ENCODE data around the gene RIMOC1. TPM values are rescaled to one million over a fixed set of nuclear protein-coding genes. Genes with fewer than 3 reads are reported as not detected.

RIMOC1 gene
- total RNA-seq, result 17.4 and 26.6 TPM in 2 replicates

GRCh38 chr5:41903892-41904799 is at the start of gene RIMOC1:
Gene RIMOC1 (plus strand): TSS chr5:41904344. CDS start chr5:41904368, 24 bp downstream.

GRCh38 chr5:41869724-41870626 is 34.2 kb upstream of the RIMOC1 start, which contains the start of gene OXCT1:
Gene OXCT1 (minus strand): TSS chr5:41870425. CDS start chr5:41870358, 67 bp downstream.

DNA sequence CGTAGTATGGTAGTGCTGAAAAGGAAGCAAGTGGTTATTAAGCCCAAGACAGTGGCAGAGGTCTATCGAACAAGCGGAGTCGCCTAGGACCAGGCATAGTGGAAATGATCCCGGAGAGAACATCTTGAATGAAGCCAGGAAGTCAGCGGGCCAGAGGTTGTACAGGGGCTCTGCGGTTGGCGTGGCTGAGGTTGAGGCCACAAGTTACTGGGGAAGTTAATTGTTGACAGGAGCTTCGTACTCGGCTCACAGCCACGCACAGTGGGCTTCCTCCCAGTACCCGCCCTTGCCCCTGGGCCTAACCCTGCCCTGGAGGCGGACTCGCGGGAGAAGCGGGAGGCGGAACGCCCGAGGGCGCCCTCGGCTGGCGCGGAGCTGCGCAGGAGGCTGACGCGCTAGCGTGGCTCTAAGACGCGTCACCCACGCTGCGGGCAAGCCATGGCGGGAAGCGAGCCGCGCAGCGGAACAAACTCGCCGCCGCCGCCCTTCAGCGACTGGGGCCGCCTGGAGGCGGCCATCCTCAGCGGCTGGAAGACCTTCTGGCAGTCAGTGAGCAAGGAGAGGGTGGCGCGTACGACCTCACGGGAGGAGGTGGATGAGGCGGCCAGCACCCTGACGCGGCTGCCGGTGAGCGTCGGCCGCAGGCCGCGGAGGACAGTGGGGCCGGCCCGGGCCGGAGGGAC is 20.9 kb downstream of the RIMOC1 start, which contains the start of gene FBXO4:
Gene FBXO4 (plus strand): TSS at position 410 of the 683 bp plus-strand sequence. CDS start 29 bp downstream, at position 439.

Other genes with a start within 250 kb of the RIMOC1 start
- 35.2 and 57.5 TPM in 2 replicates for gene OXCT1, start 33.9 kb upstream of the RIMOC1 start, total RNA-seq
- 8.1 and 17.5 TPM in 2 replicates for gene FBXO4, start 20.9 kb downstream of the RIMOC1 start, total RNA-seq